ENCODE results near the gene NLRP14.

DNA sequence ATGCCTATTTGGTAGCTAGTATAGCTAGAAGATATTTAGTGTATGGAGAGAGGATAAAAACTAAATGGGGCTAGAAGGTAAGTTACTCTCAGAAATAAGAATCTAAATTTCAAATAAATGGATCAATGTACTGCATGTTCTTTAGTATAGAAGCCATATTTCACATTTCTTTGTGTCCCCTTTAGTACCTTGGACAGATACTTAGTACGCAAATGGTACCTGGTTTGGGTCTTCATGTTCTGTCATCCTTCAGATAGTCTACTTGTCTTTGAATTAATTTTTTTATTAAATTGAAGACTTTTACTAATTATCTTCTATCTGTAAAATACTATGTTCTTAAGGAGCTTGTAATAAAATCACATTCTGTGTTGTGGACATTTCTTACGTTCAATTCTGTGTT, 42.3 kb downstream of the NLRP14 start:
- TF ChIP-seq TEAD4 (IDR thresholded peaks at IDR 0.05) (no peak), EGR1 (IDR thresholded peaks at IDR 0.05) (no peak), YY1 (IDR thresholded peaks at IDR 0.05; ENCODE audit: low read depth) (no peak), CEBPB (IDR thresholded peaks at IDR 0.05) (no peak)
- TF ChIP-seq, protein P1, sequence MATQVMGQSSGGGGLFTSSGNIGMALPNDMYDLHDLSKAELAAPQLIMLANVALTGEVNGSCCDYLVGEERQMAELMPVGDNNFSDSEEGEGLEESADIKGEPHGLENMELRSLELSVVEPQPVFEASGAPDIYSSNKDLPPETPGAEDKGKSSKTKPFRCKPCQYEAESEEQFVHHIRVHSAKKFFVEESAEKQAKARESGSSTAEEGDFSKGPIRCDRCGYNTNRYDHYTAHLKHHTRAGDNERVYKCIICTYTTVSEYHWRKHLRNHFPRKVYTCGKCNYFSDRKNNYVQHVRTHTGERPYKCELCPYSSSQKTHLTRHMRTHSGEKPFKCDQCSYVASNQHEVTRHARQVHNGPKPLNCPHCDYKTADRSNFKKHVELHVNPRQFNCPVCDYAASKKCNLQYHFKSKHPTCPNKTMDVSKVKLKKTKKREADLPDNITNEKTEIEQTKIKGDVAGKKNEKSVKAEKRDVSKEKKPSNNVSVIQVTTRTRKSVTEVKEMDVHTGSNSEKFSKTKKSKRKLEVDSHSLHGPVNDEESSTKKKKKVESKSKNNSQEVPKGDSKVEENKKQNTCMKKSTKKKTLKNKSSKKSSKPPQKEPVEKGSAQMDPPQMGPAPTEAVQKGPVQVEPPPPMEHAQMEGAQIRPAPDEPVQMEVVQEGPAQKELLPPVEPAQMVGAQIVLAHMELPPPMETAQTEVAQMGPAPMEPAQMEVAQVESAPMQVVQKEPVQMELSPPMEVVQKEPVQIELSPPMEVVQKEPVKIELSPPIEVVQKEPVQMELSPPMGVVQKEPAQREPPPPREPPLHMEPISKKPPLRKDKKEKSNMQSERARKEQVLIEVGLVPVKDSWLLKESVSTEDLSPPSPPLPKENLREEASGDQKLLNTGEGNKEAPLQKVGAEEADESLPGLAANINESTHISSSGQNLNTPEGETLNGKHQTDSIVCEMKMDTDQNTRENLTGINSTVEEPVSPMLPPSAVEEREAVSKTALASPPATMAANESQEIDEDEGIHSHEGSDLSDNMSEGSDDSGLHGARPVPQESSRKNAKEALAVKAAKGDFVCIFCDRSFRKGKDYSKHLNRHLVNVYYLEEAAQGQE (IDR thresholded peaks at IDR 0.05; ENCODE audit: low read depth) = peak; percentile 72
